HL-60 (cell line): Measurements from ENCODE around the gene TENM4.

Experiments used
- DNase-seq, 2 experiments: peaks; one replicate each; pipeline ENCODE4 v3.0.0-alpha.2; 2010 to 2020; ENCODE audit warnings: low read depth in 1 of 2, low spot score in 1 of 2
- H3K27ac ChIP-seq: fragments of 250-450 bp; sonication (Bioruptor Pico); replicated peaks from 2 replicates; pipeline ENCODE4 v1.5.1; 2020; ENCODE audit warnings: mild to moderate bottlenecking, moderate library complexity
- H3K27me3 ChIP-seq: fragments of 250-450 bp; sonication (Bioruptor Pico); 2 replicates; pipeline ENCODE4 v1.5.1; 2021; ENCODE audit warnings: mild to moderate bottlenecking, moderate library complexity; ENCODE audit not compliant: insufficient read depth, poor library complexity, severe bottlenecking
- H3K4me3 ChIP-seq: replicated peaks from 2 replicates; pipeline ENCODE4 v1.5.1; 2011; ENCODE audit warnings: mild to moderate bottlenecking, control low read depth, low read length; ENCODE audit not compliant: insufficient read depth
- GABPA ChIP-seq: IDR thresholded peaks from 2 replicates; pipeline ENCODE4 v1.6.1; 2012; ENCODE audit warnings: low read depth
- POLR2AphosphoS5 ChIP-seq: IDR thresholded peaks from 2 replicates; pipeline ENCODE4 v1.6.1; 2012; ENCODE audit warnings: low read depth
- REST ChIP-seq: IDR thresholded peaks from 2 replicates; pipeline ENCODE4 v1.6.1; 2012; ENCODE audit warnings: low read depth; ENCODE audit not compliant: insufficient replicate concordance
- SPI1 ChIP-seq: IDR thresholded peaks from 2 replicates; pipeline ENCODE4 v1.6.1; 2012; ENCODE audit warnings: low read depth, mild to moderate bottlenecking, borderline replicate concordance
- TF ChIP-seq, protein P1 (sequence below): IDR thresholded peaks from one replicate; pipeline ENCODE4 v1.5.1; 2011; ENCODE audit warnings: low read length, control low read depth, inconsistent platforms; ENCODE audit not compliant: insufficient read depth

The TENM4 gene

DNA sequence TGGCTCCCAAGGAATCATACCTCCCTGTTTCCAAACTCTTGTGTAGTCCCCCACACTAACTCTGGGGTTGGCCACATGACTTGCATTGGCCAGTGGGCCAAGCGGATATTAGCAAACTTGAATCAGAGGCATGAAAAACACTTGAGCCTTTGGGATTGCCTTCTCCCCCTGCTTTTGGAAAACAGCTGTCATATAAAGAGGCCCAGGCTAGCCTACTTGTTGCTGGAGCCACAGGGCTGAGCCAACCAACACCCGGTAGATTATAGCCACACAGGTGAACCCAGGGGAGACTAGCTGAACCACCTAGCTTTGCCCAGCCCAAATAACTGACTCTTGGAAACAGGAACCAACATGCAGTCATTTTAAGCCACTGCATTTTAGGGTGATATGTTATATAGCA lies 354.8 kb downstream of the TENM4 start:
- Histone ChIP-seq H3K27me3 (no peaks in the 10 kb centered on the region), H3K4me3 (no peak overlapping the region), H3K27ac (no peak overlapping the region)
- TF ChIP-seq GABPA (no peak), REST (no peak), POLR2AphosphoS5 (no peak), SPI1 (no peak)
- TF ChIP-seq, protein P1, sequence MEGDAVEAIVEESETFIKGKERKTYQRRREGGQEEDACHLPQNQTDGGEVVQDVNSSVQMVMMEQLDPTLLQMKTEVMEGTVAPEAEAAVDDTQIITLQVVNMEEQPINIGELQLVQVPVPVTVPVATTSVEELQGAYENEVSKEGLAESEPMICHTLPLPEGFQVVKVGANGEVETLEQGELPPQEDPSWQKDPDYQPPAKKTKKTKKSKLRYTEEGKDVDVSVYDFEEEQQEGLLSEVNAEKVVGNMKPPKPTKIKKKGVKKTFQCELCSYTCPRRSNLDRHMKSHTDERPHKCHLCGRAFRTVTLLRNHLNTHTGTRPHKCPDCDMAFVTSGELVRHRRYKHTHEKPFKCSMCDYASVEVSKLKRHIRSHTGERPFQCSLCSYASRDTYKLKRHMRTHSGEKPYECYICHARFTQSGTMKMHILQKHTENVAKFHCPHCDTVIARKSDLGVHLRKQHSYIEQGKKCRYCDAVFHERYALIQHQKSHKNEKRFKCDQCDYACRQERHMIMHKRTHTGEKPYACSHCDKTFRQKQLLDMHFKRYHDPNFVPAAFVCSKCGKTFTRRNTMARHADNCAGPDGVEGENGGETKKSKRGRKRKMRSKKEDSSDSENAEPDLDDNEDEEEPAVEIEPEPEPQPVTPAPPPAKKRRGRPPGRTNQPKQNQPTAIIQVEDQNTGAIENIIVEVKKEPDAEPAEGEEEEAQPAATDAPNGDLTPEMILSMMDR, result no peak
- DNase-seq, result no peak

- no peak for DNase-seq
- TF ChIP-seq POLR2AphosphoS5 (no peak), GABPA (no peak), SPI1 (no peak), REST (no peak)
- TF ChIP-seq, protein P1, result no peak
- no peak overlapping the region for H3K4me3 ChIP-seq
- no peak overlapping the region for H3K27ac ChIP-seq
- no peaks in the 10 kb centered on the region for H3K27me3 ChIP-seq
Measured at GRCh38 chr11:79084382-79084781, 356.4 kb downstream of the TENM4 start.

DNA sequence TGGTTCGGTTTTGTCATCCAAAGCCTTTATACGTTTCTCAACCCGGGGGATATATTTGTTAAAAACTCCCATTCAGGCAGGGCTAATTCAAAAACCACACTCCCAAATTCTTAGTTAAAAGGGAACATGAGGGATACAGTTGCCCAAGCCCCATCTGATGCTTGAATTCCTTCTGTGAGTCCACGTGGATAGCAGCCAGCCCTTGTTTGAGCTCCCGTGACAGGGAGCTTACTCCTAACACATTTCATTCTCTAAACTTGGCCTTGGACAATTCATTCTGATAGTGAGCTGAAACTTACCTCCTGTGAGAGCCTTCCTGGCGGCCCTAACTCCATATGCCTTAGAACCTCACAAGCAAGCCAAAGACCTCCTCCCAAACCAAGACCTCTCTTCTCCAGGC lies 357.5 kb downstream of the TENM4 start:
- H3K4me3 ChIP-seq, result no peak overlapping the region
- H3K27me3 ChIP-seq, result no peaks in the 10 kb centered on the region
- TF ChIP-seq GABPA (no peak), POLR2AphosphoS5 (no peak), REST (no peak), SPI1 (no peak)
- TF ChIP-seq, protein P1, result no peak
- DNase-seq, result no peak
- H3K27ac ChIP-seq, result no peak overlapping the region
